ENCODE measurements around the gene SLC9C2.
"Not testable (repeated sequence)": the region's sequence is repeated elsewhere in the genome, so short reads cannot be mapped to it uniquely, and the experiment has no call there.

SLC9C2 gene

GRCh38 chr1:173648880-173649605 is 46.2 kb upstream of the SLC9C2 start (continued):
- no peak for TF ChIP-seq TSHZ2 (CRISPR knock-in tag; IDR thresholded peaks at IDR 0.05)
- no peak for TF ChIP-seq TOX (CRISPR knock-in tag; IDR thresholded peaks at IDR 0.05; ENCODE audit: borderline replicate concordance)
- no peak for TF ChIP-seq ZNF8 (CRISPR knock-in tag; IDR thresholded peaks at IDR 0.05)
- TF ChIP-seq ZFP30 (CRISPR knock-in tag; IDR thresholded peaks at IDR 0.05): no peak
- no peak for TF ChIP-seq ZC3H10 (CRISPR knock-in tag; IDR thresholded peaks at IDR 0.05)

- no peak for ATAC-seq
- TF ChIP-seq CSDC2 (CRISPR knock-in tag; IDR thresholded peaks at IDR 0.05) (no peak), GLIS3 (CRISPR knock-in tag; IDR thresholded peaks at IDR 0.05) (no peak), TOX (CRISPR knock-in tag; IDR thresholded peaks at IDR 0.05; ENCODE audit: borderline replicate concordance) (no peak), CREB5 (CRISPR knock-in tag; IDR thresholded peaks at IDR 0.05; ENCODE audit: low read depth) (no peak), TSHZ2 (CRISPR knock-in tag; IDR thresholded peaks at IDR 0.05) (no peak), CSRNP3 (CRISPR knock-in tag; IDR thresholded peaks at IDR 0.05) (no peak), ZC3H10 (CRISPR knock-in tag; IDR thresholded peaks at IDR 0.05) (no peak), ISL1 (CRISPR knock-in tag; IDR thresholded peaks at IDR 0.05) (no peak), POU6F1 (CRISPR knock-in tag; IDR thresholded peaks at IDR 0.05; ENCODE audit: borderline replicate concordance, low read depth) (no peak), ARNTL (CRISPR knock-in tag; IDR thresholded peaks at IDR 0.05; ENCODE audit: borderline replicate concordance, low read depth) (no peak), SNAI2 (CRISPR knock-in tag; IDR thresholded peaks at IDR 0.05) (no peak), OSR1 (CRISPR knock-in tag; IDR thresholded peaks at IDR 0.05) (no peak), ZFP30 (CRISPR knock-in tag; IDR thresholded peaks at IDR 0.05) (no peak)
Observed at GRCh38 chr1:173646656-173647055, 43.8 kb upstream of the SLC9C2 start.

GRCh38 chr1:173642450-173643139 is 39.7 kb upstream of the SLC9C2 start:
- not testable (repeated sequence) for ATAC-seq

- no peak for ATAC-seq
- TF ChIP-seq ZFP30 (CRISPR knock-in tag; IDR thresholded peaks at IDR 0.05): no peak
- no peak for TF ChIP-seq ZNF70 (CRISPR knock-in tag; IDR thresholded peaks at IDR 0.05)
- TF ChIP-seq ZNF8 (CRISPR knock-in tag; IDR thresholded peaks at IDR 0.05): no peak
- TF ChIP-seq GLIS3 (CRISPR knock-in tag; IDR thresholded peaks at IDR 0.05): no peak
- TF ChIP-seq TOX (CRISPR knock-in tag; IDR thresholded peaks at IDR 0.05; ENCODE audit: borderline replicate concordance): no peak
- TF ChIP-seq BACH2 (CRISPR knock-in tag; IDR thresholded peaks at IDR 0.05; ENCODE audit: borderline replicate concordance): no peak
- no peak for TF ChIP-seq ZC3H10 (CRISPR knock-in tag; IDR thresholded peaks at IDR 0.05)
- no peak for TF ChIP-seq CSRNP3 (CRISPR knock-in tag; IDR thresholded peaks at IDR 0.05)
- TF ChIP-seq TSHZ2 (CRISPR knock-in tag; IDR thresholded peaks at IDR 0.05): no peak
- no peak for TF ChIP-seq RARB (CRISPR knock-in tag; IDR thresholded peaks at IDR 0.05)
- no peak for TF ChIP-seq ARNTL (CRISPR knock-in tag; IDR thresholded peaks at IDR 0.05; ENCODE audit: borderline replicate concordance, low read depth)
- TF ChIP-seq ISL1 (CRISPR knock-in tag; IDR thresholded peaks at IDR 0.05): no peak
- TF ChIP-seq ESRRG (CRISPR knock-in tag; IDR thresholded peaks at IDR 0.05): no peak
Observed at GRCh38 chr1:173639102-173639501, 36.2 kb upstream of the SLC9C2 start.
